ENCODE measurements around the gene PWWP2B. TPM values are rescaled to one million over a fixed set of nuclear protein-coding genes. Genes with fewer than 3 reads are reported as not detected.

The PWWP2B gene
- total and polyA plus RNA-seq, 10 of the 15 experiments (the other 5 are each of a cell fraction or from before 2014, with no cell fraction given) = 0.04 to 0.87 (median 0.35) TPM; not detected in 4

- CTCF ChIA-PET = no interaction called here
- intact Hi-C loops (cut with micrococcal nuclease; ENCODE audit: unreplicated experiment) = no loop called here
Measured at GRCh38 chr10:132429281-132430230, 32.6 kb downstream of the PWWP2B start.

More at GRCh38 chr10:132429281-132430230, 32.6 kb downstream of the PWWP2B start:
- Histone ChIP-seq H4K20me1 (ENCODE audit: control insufficient read depth, insufficient read depth) (no peaks in the 10 kb centered on the region), H3K4me3 (no peak overlapping the region), H3K27me3 (replicated peaks in 1 of 2; ENCODE audit: control insufficient read depth in 2 of 2, insufficient read depth in 2 of 2, low read length in 1 of 2) (no peaks in the 10 kb centered on the region), H3K9ac (ENCODE audit: control insufficient read depth, insufficient read depth, low read length) (no peak overlapping the region), H3K4me2 (ENCODE audit: control insufficient read depth, insufficient read depth) (no peak overlapping the region), H2AFZ (ENCODE audit: control insufficient read depth, low read depth, low read length) (no peak overlapping the region), H3K27ac (ENCODE audit: control insufficient read depth, insufficient read depth) (no peak overlapping the region), H3K4me1 (ENCODE audit: control insufficient read depth, insufficient read depth, low read length) (no peaks in the 10 kb centered on the region), H3K36me3 (ENCODE audit: control insufficient read depth in 2 of 2, insufficient read depth in 2 of 2, low read length in 1 of 2) (no peaks in the 10 kb centered on the region), H3K9me3 (replicated peaks; ENCODE audit: control insufficient read depth, insufficient read depth, low read length) (no peaks in the 10 kb centered on the region), H3K79me2 (ENCODE audit: control insufficient read depth, insufficient read depth, low read length) (no peaks in the 10 kb centered on the region)
- ChIA-PET POLR2A (no interaction called here), RAD21 (ENCODE audit: unreplicated experiment) (no interaction called here), SMC1A (ENCODE audit: uncharacterized antibody, unreplicated experiment) (no interaction called here)
- TF ChIP-seq, protein P1, sequence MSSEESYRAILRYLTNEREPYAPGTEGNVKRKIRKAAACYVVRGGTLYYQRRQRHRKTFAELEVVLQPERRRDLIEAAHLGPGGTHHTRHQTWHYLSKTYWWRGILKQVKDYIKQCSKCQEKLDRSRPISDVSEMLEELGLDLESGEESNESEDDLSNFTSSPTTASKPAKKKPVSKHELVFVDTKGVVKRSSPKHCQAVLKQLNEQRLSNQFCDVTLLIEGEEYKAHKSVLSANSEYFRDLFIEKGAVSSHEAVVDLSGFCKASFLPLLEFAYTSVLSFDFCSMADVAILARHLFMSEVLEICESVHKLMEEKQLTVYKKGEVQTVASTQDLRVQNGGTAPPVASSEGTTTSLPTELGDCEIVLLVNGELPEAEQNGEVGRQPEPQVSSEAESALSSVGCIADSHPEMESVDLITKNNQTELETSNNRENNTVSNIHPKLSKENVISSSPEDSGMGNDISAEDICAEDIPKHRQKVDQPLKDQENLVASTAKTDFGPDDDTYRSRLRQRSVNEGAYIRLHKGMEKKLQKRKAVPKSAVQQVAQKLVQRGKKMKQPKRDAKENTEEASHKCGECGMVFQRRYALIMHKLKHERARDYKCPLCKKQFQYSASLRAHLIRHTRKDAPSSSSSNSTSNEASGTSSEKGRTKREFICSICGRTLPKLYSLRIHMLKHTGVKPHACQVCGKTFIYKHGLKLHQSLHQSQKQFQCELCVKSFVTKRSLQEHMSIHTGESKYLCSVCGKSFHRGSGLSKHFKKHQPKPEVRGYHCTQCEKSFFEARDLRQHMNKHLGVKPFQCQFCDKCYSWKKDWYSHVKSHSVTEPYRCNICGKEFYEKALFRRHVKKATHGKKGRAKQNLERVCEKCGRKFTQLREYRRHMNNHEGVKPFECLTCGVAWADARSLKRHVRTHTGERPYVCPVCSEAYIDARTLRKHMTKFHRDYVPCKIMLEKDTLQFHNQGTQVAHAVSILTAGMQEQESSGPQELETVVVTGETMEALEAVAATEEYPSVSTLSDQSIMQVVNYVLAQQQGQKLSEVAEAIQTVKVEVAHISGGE (CRISPR knock-in tag; IDR thresholded peaks at IDR 0.05) = no peak
- ATAC-seq = no peak
- in situ Hi-C loops (cut with MboI) = no loop called here
- DNase-seq (ENCODE audit: low read depth, low spot score) = no peak
- BruUV-seq (replicated peaks) = no TSS peak
- 32% methylated on average over 18 of the region's 18 CpGs for WGBS (ENCODE audit: insufficient coverage, insufficient replicate concordance, low lambda C conversion rate, missing lambda C conversion rate)
- FAIRE-seq = no peak
